Myocyte (in vitro differentiated cells): Measurements from ENCODE around the gene MED4. TPM values are rescaled to one million over a fixed set of nuclear protein-coding genes. Genes with fewer than 3 reads are reported as not detected.
A peak's percentile ranks its signal among the peaks of the same experiment; 100 is the strongest.

Experiments
- DNase-seq: peaks from one replicate; pipeline ENCODE4 v3.0.0-alpha.2; 2012; ENCODE audit warnings: low read depth
- polyA plus RNA-seq: library from polyadenylated mRNA; unstranded; fragments of >200 nt; gene quantifications from one replicate; pipeline ENCODE4 v1.2.1, GENCODE V29; 2012; ENCODE audit warnings: missing spikeins
- total RNA-seq: library from RNA; depleted of rRNA; stranded (reverse); fragments of >200 nt; gene quantifications from 2 replicates; pipeline ENCODE4 v1.2.3, GENCODE V29; 2014

Gene MED4, protein sequence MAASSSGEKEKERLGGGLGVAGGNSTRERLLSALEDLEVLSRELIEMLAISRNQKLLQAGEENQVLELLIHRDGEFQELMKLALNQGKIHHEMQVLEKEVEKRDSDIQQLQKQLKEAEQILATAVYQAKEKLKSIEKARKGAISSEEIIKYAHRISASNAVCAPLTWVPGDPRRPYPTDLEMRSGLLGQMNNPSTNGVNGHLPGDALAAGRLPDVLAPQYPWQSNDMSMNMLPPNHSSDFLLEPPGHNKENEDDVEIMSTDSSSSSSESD
- total RNA-seq, result 21.6 and 34.5 TPM in 2 replicates
- 29.8 TPM for polyA plus RNA-seq

DNA sequence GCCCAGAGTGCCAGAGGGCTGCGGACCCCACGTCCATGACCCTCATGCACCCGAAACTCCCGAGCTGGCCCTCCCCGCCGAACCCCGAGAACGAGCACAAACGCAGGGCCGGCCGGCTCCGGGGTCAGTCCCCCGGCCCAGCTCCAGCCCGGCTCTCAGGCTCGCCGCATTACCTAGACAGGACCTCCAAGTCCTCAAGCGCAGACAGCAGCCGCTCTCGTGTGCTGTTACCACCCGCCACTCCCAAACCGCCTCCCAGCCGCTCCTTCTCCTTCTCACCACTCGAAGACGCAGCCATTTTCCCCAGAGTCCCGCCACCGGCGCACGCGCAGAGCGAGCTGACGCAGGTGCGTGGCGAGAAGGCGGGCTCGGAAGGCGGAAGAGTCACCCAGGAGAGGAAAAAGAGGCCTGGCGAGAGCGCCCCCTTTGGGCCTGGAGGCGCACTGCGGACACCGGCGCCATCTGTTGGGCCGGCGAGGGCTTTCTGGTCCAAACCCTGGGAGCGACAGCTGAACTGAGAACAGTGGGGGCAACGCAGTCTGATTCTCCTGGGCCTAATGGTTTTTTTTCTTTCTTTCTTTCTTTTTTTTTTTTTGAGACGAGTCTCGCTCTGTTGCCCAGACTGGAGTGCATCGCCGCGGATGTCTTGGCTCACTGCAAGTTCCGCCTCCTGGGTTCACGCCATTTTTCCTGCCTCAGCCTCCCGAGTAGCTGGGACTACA is at the start of gene MED4:
MED4 (minus strand) TSS at position 324 of the 722 bp plus-strand sequence; CDS start at position 298, 26 bp downstream.
- peak; percentile 97 for DNase-seq

GRCh38 chr13:48144413-48145035 is 49.6 kb upstream of the MED4 start:
- no peak for DNase-seq

- no peak for DNase-seq
These were observed 47.5 kb upstream of the MED4 start for GRCh38 chr13:48142436-48142835.

DNA sequence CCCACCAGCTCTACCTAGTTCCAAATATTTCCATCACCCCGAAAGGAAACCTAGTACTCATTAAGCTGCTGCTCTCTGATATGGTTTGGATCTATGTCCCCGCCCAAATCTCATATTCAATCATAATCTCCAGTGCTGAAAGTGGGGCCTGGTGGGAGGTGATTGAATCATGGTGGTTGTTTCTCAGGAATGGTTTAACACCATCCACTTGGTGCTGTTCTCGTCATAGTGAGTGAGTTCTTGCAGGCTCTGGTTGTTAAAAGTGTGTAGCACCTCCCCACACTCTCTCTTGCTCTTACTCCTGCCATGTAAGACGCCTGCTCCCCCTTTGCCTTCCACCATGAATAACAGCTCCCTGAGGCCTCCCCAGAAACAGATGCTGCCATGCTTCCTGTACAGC is 43.4 kb upstream of the MED4 start:
- DNase-seq, result no peak

DNA sequence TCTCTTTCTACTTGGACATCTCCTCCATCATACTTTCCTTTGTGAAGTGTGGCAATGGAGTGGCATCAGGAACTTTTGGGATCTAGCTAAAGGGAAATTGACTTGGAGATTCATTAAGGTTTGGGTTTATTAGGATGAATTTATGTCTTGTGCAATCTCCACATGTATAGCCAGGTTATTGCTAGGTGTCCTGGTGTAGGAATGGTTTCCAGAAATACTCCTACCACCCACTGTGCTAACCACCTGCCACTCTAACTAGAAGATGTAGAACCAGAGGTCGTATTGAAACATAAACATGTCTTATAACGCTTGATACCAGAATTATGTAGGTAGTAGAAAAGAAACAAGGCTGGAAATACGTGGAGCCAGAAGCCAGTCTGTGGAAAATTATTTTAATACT is 38.1 kb upstream of the MED4 start:
- DNase-seq, result no peak

DNA sequence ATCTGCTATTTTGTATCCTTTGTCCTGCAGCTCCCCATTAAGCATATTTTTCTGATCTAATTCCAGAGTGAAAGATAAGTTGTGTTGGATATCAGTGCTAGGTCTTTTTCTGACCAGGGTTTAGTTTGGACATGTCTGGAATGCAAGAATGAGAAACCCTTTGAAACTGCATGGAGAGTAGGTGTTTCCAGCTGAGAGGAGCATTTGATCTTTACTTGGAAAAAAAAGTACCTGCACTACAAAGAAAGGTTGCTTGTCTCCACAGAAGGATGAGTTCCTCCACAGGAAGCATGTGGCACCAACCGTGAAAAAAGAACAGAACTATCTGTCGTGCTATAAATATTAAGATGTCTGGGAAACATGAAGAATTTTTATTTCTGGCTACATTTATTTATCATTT is 36.6 kb upstream of the MED4 start:
- DNase-seq, result no peak

- DNase-seq, result peak; percentile 79
These were observed 32.3 kb upstream of the MED4 start for GRCh38 chr13:48126944-48127830.

- no peak for DNase-seq
These were observed 30.9 kb upstream of the MED4 start for GRCh38 chr13:48125794-48126228.

GRCh38 chr13:48123812-48124211 is 28.9 kb upstream of the MED4 start:
- no peak for DNase-seq

DNA sequence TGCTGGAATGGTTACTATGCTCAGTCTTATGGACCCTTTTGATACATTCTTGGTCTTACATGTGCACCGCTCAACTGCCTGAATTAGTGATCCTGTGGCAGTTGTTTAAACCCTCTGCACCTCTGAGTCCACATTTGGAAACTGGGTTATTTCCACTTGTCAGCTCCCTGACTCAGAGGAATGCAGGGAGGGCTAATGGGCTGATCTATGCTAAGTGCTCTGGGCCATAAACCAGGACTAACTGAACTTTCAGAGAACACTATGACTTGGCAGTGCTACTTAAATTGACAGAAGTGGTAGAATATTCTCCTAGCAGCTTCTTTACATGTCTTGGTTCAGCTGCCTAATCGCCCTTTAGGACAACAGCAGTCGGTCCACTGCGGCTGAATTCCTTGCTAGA is 26.8 kb upstream of the MED4 start:
- DNase-seq, result no peak

DNA sequence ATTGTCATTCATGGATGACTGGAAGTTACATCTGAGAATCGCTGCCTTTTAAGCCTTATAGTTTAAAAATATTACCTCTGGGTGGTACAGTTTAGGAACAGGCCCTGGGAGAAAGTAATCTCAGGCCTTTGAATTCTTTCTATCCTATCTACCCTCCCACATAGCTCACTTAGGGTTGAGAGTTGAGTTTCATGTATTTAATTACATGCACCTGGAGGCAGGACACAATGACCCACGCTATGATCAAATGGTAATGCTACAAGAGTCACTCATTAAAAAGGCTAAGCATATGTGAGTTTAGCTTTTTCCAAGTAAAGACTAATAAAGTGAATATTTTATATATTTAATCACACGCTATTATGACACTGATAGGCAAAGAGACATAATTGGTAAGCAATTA is 25.3 kb upstream of the MED4 start:
- DNase-seq, result no peak

DNA sequence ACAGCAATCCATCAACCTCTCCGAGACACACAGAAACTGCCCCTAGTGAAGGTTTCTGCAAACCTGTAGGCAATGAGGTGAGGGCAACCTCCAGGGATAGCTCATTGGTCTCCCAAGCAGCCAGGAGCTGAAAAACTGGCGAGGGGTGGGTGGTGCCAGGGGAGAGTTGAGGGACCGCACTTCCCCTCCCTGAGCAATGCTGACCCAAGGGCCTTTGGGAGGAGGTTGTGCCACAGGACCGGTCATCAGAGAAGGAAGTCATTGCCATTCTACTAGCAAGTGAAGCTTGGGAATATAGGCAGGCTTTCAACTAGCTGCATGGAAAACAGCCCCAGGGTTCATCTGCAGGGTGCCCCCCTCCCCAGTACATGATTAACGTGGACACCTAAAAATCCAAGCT is 23.1 kb upstream of the MED4 start:
- DNase-seq, result no peak

DNA sequence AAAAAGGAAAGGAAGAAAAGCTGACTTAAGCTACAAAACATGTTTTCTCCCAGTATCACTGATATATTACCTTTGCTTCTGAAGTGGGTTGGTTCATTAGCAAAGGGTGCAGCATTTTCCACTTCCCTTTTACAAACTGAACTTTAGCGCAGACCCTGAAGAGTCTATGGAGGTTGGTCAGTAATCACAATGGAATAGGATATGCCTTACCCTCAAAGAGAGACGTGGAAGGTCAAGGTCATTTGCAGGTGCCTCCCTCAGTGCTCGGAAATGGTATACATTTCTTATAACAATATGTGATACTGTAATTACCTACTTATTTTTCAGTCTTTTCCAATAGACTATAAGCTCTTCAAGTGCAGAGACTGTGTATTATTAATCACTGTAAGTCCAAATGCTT is 21.9 kb upstream of the MED4 start:
- no peak for DNase-seq

GRCh38 chr13:48113756-48114130 is 18.8 kb upstream of the MED4 start:
- no peak for DNase-seq

DNA sequence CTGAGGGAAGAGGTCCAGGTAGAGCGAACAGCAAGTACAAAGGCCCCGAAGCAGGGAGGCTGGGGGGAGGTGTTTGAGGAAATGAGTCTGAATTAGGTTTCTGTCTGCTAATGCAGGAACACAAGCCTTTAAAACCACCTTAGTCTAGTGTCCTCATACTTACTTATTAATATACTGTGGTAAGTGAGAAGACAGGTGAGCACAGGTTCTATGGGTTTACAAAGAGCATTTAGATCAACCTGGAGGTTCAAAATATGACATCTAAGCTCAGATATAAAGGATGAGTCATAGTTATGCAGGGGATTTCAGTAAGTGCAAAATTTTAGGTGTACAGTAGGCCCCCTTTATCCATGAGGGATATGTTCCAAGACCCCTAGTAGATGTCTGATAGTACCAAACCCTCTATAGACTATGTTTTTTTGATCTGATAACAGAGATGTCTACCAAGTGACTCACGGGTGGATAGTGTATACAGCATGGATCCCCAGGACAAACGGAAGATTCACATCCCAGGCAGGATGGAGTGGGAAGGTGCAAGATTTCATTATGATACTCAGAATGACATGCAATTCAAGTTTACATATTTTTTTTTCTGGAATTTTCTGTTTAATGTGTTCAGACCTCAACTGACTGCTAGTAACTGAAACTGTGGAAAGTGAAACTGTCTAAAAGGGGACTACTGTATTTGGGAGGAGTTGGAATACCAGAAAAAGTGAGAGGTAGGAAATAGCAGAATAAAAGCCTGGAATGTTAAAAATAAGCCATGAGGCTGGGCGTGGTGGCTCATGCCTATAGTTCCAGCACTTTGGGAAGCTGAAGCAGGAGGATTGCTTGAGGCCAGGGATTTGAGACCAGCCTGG is 18.2 kb upstream of the MED4 start:
- no peak for DNase-seq

DNA sequence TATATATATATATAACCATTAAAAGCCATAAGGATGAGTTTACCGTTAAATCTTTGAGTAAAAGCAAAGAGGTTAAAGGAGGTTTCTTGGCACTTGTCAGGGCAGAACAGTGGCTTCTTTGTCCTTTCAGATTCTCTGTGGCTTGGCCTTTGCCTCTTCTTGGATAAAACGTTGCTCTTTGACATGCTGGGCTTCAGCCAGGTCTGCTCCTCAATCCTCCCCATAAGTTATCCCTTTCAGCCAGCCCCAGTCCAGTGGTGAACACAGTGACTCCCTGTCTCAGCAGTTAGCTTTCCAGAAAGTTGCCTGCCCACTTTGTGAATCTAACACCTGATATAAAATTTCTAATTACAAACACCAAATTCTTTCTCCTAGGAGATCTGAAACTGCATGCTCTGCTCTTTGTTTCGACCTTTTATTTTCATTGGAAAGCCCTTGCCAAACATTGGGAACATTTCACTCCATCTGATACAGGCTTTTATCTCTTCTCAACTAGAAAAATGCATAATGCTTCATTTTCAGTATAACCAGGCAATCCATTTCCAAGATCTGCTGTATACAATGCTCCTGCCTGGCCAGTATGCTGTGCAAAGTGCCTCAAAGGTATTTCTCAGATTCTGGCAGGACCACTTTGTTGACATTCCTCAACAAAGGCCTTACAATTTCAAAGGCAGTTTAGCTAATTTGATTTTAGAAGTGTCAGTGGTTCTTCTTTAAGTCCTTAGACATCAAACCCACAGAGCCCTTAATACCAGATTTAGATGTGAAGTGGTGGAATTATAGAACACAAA is 16.2 kb upstream of the MED4 start:
- DNase-seq, result peak; percentile 32

- DNase-seq, result no peak
These were observed 15.4 kb upstream of the MED4 start for GRCh38 chr13:48110132-48110868.

GRCh38 chr13:48108106-48108505 is 13.2 kb upstream of the MED4 start:
- DNase-seq, result no peak

DNA sequence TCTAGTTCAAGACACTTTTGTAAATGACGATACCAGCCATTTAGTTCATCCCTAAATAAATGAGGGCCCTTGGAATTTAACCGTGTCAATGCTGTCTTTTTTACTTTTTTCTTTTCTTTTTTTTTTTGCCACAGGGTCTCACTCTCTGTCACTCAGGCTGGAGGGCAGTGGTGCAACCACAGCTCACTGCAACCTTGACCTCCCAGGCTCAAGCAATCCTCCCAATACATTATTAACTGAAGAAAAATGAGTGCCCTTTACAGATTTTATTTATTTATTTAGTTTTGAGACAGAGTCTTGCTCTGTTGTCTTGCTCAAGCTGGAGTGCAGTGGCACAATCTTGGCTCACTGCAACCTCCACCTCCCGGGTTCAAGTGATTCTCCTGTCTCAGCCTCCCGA is 2.9 kb upstream of the MED4 start:
- no peak for DNase-seq
